HUES48 (cell line): Measurements from ENCODE around the gene LILRA2.
"Not testable (repeated sequence)": the region's sequence is repeated elsewhere in the genome, so short reads cannot be mapped to it uniquely, and the experiment has no call there.

ENCODE experiments used
- H3K27ac ChIP-seq: one replicate; pipeline ENCODE4 v1.7.0; 2013; ENCODE audit warnings: low read depth, low read length, inconsistent platforms
- H3K27me3 ChIP-seq: 2 replicates; pipeline ENCODE4 v1.6.1; 2013; ENCODE audit warnings: mild to moderate bottlenecking, low read length; ENCODE audit not compliant: control insufficient read depth, insufficient read depth
- H3K36me3 ChIP-seq: 2 replicates; pipeline ENCODE4 v1.6.1; 2013; ENCODE audit warnings: low read length; ENCODE audit not compliant: control insufficient read depth, insufficient read depth
- H3K4me1 ChIP-seq: 2 replicates; pipeline ENCODE4 v1.6.1; 2013; ENCODE audit warnings: mild to moderate bottlenecking, low read length; ENCODE audit not compliant: control insufficient read depth, insufficient read depth
- H3K4me3 ChIP-seq: 2 replicates; pipeline ENCODE4 v1.5.1; 2013; ENCODE audit warnings: mild to moderate bottlenecking, low read depth, low read length
- H3K9ac ChIP-seq: 2 replicates; pipeline ENCODE4 v1.6.1; 2013; ENCODE audit warnings: mild to moderate bottlenecking, low read depth, low read length, moderate library complexity
- H3K9me3 ChIP-seq: 2 replicates; pipeline ENCODE4 v1.6.1; 2013; ENCODE audit warnings: low read length; ENCODE audit not compliant: control insufficient read depth, insufficient read depth

The LILRA2 gene

DNA sequence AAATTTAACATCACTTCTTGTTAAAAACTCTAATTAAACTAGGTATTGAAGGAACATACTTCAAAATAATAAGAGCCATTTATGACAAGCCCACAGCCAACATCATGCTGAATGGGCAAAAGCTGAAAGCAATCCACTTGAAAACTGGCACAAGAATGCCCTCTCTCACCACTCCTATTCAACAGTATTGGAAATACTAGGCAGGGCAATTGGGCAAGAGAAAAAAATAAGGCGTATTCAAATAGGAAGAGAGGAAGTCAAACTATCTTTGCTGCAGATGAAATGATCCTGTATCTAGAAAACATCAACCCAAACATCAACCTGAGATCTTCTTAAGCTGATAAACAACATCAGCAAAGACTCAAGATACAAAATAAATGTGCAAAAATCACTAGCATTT, 41.1 kb downstream of the LILRA2 start:
- no peak overlapping the region for H3K27ac ChIP-seq
- H3K9me3 ChIP-seq: peaks cover 83% of the 10 kb centered on the region

DNA sequence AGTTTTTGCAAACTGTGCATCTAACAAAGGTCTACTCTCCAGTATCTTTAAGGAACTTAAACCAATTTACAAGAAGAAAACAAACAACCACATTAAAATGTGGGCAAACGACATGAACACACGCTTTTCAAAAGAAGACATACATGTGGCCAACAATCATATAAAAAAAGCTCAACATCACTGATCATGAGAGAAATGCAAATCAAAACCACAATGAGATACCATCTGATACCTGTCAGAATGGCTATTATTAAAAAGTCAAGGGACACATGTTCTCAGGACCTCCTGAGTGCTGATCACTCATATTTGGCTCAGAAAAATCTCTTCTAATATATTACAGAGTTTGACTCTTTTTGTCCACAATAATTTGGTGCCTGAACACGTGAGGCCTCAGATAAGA, 42.5 kb downstream of the LILRA2 start:
- H3K4me1 ChIP-seq: no peaks in the 10 kb centered on the region
- H3K9me3 ChIP-seq: peaks cover 79% of the 10 kb centered on the region
- H3K27ac ChIP-seq: no peak overlapping the region
- H3K27me3 ChIP-seq: no peaks in the 10 kb centered on the region
- no peaks in the 10 kb centered on the region for H3K36me3 ChIP-seq
- H3K9ac ChIP-seq: no peak overlapping the region
- no peak overlapping the region for H3K4me3 ChIP-seq

More for the DNA sequence above, 41.1 kb downstream of the LILRA2 start:
- Histone ChIP-seq H3K4me3 (no peak overlapping the region), H3K27me3 (no peaks in the 10 kb centered on the region), H3K9ac (no peak overlapping the region), H3K36me3 (no peaks in the 10 kb centered on the region), H3K4me1 (no peaks in the 10 kb centered on the region)

GRCh38 chr19:54616821-54617560, 43.4 kb downstream of the LILRA2 start:
- Histone ChIP-seq H3K4me3 (no peak overlapping the region), H3K27ac (no peak overlapping the region), H3K27me3 (no peaks in the 10 kb centered on the region), H3K36me3 (no peaks in the 10 kb centered on the region), H3K9ac (no peak overlapping the region), H3K9me3 (peaks cover 79% of the 10 kb centered on the region), H3K4me1 (no peaks in the 10 kb centered on the region)

- no peaks in the 10 kb centered on the region for H3K4me1 ChIP-seq
- no peak overlapping the region for H3K27ac ChIP-seq
- H3K9ac ChIP-seq: no peak overlapping the region
- H3K9me3 ChIP-seq: peaks cover 67% of the 10 kb centered on the region
- H3K36me3 ChIP-seq: no peaks in the 10 kb centered on the region
- no peak overlapping the region for H3K4me3 ChIP-seq
- no peaks in the 10 kb centered on the region for H3K27me3 ChIP-seq
Observed at GRCh38 chr19:54620464-54620863, 46.9 kb downstream of the LILRA2 start.

- Histone ChIP-seq H3K9me3 (peaks cover 64% of the 10 kb centered on the region), H3K4me3 (no peak overlapping the region), H3K4me1 (no peaks in the 10 kb centered on the region), H3K27me3 (no peaks in the 10 kb centered on the region), H3K27ac (no peak overlapping the region), H3K36me3 (no peaks in the 10 kb centered on the region), H3K9ac (no peak overlapping the region)
Observed at GRCh38 chr19:54622431-54622830, 48.8 kb downstream of the LILRA2 start.

GRCh38 chr19:54624234-54624633, 50.6 kb downstream of the LILRA2 start:
- not testable (repeated sequence) for H3K27ac ChIP-seq, H3K27me3 ChIP-seq, H3K4me1 ChIP-seq, H3K4me3 ChIP-seq, H3K36me3 ChIP-seq, H3K9ac ChIP-seq
- peaks cover 68% of the 10 kb centered on the region for H3K9me3 ChIP-seq

DNA sequence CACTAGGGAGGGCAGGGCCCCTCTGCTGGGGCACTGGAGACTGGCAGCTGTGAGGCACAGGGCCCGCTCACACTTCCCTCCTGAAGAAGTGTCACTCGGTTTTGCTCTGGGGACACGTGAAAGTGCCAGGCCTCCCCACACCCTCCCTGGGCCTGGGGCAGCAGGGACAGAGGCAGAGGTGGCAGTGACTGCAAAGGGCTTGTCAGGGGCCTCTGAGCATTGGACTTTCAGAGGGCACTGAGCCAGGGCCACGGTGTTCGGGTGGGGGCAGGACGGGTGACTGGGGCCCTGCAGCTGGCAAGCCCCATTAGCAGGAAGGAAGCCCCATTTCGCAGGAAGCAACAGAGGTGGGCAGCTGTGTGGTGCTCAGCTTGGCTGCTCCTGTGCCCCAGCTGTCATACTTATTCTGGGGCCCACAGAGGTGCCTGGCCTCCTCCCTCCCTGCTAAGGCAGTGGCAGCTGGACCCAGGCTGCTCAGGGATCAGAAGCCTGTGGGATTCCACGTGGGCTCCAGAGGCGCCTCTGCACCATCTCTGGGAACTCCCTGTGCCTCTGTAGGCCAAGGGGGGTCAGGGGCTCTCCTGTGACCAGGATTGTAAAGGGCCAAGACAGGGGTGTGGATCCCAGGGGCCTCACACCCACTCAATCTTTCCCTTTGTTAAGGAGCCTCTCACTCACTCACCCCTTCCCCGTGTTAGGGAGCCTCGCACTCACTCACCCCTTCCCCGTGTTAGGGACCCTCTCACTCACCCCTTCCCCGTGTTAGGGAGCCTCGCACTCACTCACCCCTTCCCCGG, 51.5 kb downstream of the LILRA2 start:
- H3K9me3 ChIP-seq: peaks cover 71% of the 10 kb centered on the region

GRCh38 chr19:54626757-54627156, 53.2 kb downstream of the LILRA2 start:
- H3K36me3 ChIP-seq: no peaks in the 10 kb centered on the region
- H3K9me3 ChIP-seq: peaks cover 73% of the 10 kb centered on the region

More for the DNA sequence above, 51.5 kb downstream of the LILRA2 start:
- H3K27ac ChIP-seq, H3K9ac ChIP-seq, H3K36me3 ChIP-seq, H3K4me3 ChIP-seq, H3K27me3 ChIP-seq, H3K4me1 ChIP-seq: not testable (repeated sequence)

DNA sequence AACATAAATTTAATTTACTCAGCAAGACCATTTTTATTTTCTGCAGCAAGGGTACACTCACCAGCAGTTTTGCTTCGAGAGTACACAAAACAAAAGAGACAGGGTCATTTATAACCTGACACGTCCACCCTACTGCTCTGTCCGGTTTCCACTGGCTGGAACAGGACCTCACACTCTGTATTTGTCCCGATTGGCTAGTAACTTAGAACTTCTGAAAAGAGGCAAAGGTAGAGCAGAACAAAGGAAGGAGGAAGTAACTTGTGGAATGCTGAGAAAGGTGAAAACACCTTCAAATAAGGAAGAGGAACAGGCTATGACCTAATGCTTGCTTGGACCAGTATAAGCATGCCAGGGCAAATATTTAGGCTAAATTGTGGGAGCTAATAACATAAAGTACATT, 54.3 kb downstream of the LILRA2 start:
- H3K9me3 ChIP-seq: peaks cover 68% of the 10 kb centered on the region
- H3K4me1 ChIP-seq, H3K36me3 ChIP-seq, H3K4me3 ChIP-seq, H3K9ac ChIP-seq, H3K27ac ChIP-seq, H3K27me3 ChIP-seq: not testable (repeated sequence)

More at GRCh38 chr19:54626757-54627156, 53.2 kb downstream of the LILRA2 start:
- no peak overlapping the region for H3K9ac ChIP-seq
- no peaks in the 10 kb centered on the region for H3K27me3 ChIP-seq
- no peaks in the 10 kb centered on the region for H3K4me1 ChIP-seq
- H3K27ac ChIP-seq: no peak overlapping the region
- no peak overlapping the region for H3K4me3 ChIP-seq

- not testable (repeated sequence) for H3K9ac ChIP-seq, H3K36me3 ChIP-seq, H3K4me3 ChIP-seq, H3K27me3 ChIP-seq, H3K27ac ChIP-seq, H3K4me1 ChIP-seq
- peaks cover 73% of the 10 kb centered on the region for H3K9me3 ChIP-seq
Observed at GRCh38 chr19:54630262-54630661, 56.7 kb downstream of the LILRA2 start, which contains the start of gene LILRB1. Gene LILRB1 (plus strand): TSS chr19:54630484. CDS start chr19:54631074, 590 bp downstream.

GRCh38 chr19:54630782-54631181, 57.2 kb downstream of the LILRA2 start:
- H3K4me1 ChIP-seq: no peaks in the 10 kb centered on the region
- no peaks in the 10 kb centered on the region for H3K27me3 ChIP-seq
- H3K27ac ChIP-seq: no peak overlapping the region
- H3K36me3 ChIP-seq: no peaks in the 10 kb centered on the region
- no peak overlapping the region for H3K9ac ChIP-seq
- peaks cover 69% of the 10 kb centered on the region for H3K9me3 ChIP-seq
- H3K4me3 ChIP-seq: no peak overlapping the region
